ENCODE data around the gene RBM33.

The RBM33 gene

DNA sequence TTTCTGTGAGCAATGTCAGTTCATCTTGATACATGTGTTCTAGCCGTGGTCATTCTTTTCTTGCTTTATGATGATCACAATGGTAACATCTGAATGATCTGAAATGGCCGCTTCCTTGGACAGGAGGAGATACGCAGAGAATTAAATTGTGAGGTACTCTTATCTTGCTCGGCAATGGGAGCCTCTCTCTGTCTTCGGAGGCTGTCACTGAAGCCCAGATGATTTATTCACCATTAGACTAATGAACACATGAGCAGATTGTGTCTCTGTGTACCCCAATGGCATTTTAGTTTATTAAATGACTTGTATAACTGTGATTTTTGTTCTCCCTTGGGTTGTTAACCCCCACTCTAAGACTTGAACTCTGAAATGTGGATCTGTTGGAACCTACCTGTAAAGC lies 38.6 kb downstream of the RBM33 start:
- DNase-seq (no peak), ATAC-seq (ENCODE audit: insufficient read depth, low read depth) (no peak)
- no peak overlapping the region for H3K4me3 ChIP-seq (ENCODE audit: low read depth in 1 of 2, low read length in 2 of 2)
- H3K4me1 ChIP-seq (ENCODE audit: insufficient read depth, low read length): no peaks in the 10 kb centered on the region
- TF ChIP-seq, protein P1, sequence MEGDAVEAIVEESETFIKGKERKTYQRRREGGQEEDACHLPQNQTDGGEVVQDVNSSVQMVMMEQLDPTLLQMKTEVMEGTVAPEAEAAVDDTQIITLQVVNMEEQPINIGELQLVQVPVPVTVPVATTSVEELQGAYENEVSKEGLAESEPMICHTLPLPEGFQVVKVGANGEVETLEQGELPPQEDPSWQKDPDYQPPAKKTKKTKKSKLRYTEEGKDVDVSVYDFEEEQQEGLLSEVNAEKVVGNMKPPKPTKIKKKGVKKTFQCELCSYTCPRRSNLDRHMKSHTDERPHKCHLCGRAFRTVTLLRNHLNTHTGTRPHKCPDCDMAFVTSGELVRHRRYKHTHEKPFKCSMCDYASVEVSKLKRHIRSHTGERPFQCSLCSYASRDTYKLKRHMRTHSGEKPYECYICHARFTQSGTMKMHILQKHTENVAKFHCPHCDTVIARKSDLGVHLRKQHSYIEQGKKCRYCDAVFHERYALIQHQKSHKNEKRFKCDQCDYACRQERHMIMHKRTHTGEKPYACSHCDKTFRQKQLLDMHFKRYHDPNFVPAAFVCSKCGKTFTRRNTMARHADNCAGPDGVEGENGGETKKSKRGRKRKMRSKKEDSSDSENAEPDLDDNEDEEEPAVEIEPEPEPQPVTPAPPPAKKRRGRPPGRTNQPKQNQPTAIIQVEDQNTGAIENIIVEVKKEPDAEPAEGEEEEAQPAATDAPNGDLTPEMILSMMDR (IDR thresholded peaks at IDR 0.05; ENCODE audit: borderline replicate concordance, extremely low read depth, low read length, poor library complexity, severe bottlenecking): no peak
- TF ChIP-seq EZH2 (IDR thresholded peaks at IDR 0.05; ENCODE audit: borderline replicate concordance, low read depth, low read length, severe bottlenecking): no peak
- peaks cover 89% of the 10 kb centered on the region for H3K79me2 ChIP-seq (ENCODE audit: insufficient read depth, low read length)
- no peak overlapping the region for H3K27ac ChIP-seq (ENCODE audit: low read length)
- peaks cover 37% of the 10 kb centered on the region for H4K20me1 ChIP-seq (ENCODE audit: insufficient read depth, low read length)
- H3K4me2 ChIP-seq (ENCODE audit: insufficient read depth, low read length): no peak overlapping the region
- no peaks in the 10 kb centered on the region for H3K27me3 ChIP-seq (ENCODE audit: insufficient read depth, low read length, poor library complexity)
- H3K36me3 ChIP-seq (ENCODE audit: insufficient read depth, low read length): peaks cover 79% of the 10 kb centered on the region
- no peak overlapping the region for H2AFZ ChIP-seq (ENCODE audit: low read depth, low read length)
- H3K9ac ChIP-seq (ENCODE audit: low read depth, low read length): no peak overlapping the region
- no peaks in the 10 kb centered on the region for H3K9me3 ChIP-seq (ENCODE audit: insufficient read depth, low read length, severe bottlenecking)

DNA sequence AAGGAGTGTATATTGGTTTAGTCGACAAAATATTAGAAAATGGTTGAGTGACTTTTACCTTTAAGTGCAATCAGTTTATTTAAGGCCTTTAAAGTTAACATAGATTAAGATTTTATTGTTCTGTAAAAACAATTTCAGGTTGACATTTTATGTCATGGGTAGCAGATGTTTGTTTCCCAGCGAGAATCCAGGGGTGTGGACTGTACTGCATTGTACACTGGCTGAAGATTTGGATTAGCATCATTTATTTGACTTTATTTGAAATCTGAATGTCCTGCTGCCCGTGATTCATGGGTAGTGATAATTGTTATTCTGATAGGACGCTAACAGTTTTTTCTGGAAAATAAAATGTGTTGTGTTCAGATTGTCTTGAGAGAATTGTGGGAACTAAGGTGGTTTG lies 39.3 kb downstream of the RBM33 start:
- Histone ChIP-seq H3K4me2 (ENCODE audit: insufficient read depth, low read length) (no peak overlapping the region), H3K9me3 (ENCODE audit: insufficient read depth, low read length, severe bottlenecking) (no peaks in the 10 kb centered on the region), H3K36me3 (ENCODE audit: insufficient read depth, low read length) (peaks cover 73% of the 10 kb centered on the region), H3K79me2 (ENCODE audit: insufficient read depth, low read length) (peaks cover 88% of the 10 kb centered on the region), H2AFZ (ENCODE audit: low read depth, low read length) (no peak overlapping the region), H4K20me1 (ENCODE audit: insufficient read depth, low read length) (peaks cover 35% of the 10 kb centered on the region), H3K9ac (ENCODE audit: low read depth, low read length) (no peak overlapping the region), H3K27ac (ENCODE audit: low read length) (no peak overlapping the region), H3K27me3 (ENCODE audit: insufficient read depth, low read length, poor library complexity) (no peaks in the 10 kb centered on the region), H3K4me3 (ENCODE audit: low read depth in 1 of 2, low read length in 2 of 2) (no peak overlapping the region), H3K4me1 (ENCODE audit: insufficient read depth, low read length) (no peaks in the 10 kb centered on the region)
- DNase-seq (no peak), ATAC-seq (ENCODE audit: insufficient read depth, low read depth) (no peak)
- TF ChIP-seq, protein P1 (IDR thresholded peaks at IDR 0.05; ENCODE audit: borderline replicate concordance, extremely low read depth, low read length, poor library complexity, severe bottlenecking): no peak
- TF ChIP-seq EZH2 (IDR thresholded peaks at IDR 0.05; ENCODE audit: borderline replicate concordance, low read depth, low read length, severe bottlenecking): no peak

DNA sequence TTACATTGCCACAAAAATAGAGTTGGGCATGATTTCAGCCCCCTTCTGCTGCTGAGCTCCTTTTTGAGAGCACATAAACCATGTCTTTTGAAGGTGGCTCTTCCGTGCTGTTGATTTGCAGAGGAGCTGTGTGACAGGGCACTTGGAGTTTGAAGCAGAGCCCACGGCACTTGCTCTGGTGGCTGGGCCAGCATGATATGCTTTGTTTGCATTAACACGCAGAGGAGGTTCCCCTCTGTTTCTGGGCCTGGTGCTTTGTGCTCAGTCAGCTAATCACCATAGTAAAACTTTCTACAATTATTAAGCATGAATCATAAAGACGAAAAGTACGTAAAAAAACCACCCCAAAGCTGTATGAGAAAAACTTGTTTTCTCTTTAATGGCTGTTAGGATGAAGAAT lies 40.1 kb downstream of the RBM33 start:
- Histone ChIP-seq H3K4me2 (ENCODE audit: insufficient read depth, low read length) (no peak overlapping the region), H3K27me3 (ENCODE audit: insufficient read depth, low read length, poor library complexity) (no peaks in the 10 kb centered on the region), H3K36me3 (ENCODE audit: insufficient read depth, low read length) (peaks cover 65% of the 10 kb centered on the region), H3K9ac (ENCODE audit: low read depth, low read length) (no peak overlapping the region), H4K20me1 (ENCODE audit: insufficient read depth, low read length) (peaks cover 35% of the 10 kb centered on the region), H3K79me2 (ENCODE audit: insufficient read depth, low read length) (peaks cover 80% of the 10 kb centered on the region), H3K27ac (ENCODE audit: low read length) (no peak overlapping the region), H3K4me3 (ENCODE audit: low read depth in 1 of 2, low read length in 2 of 2) (no peak overlapping the region), H3K4me1 (ENCODE audit: insufficient read depth, low read length) (no peaks in the 10 kb centered on the region), H3K9me3 (ENCODE audit: insufficient read depth, low read length, severe bottlenecking) (no peaks in the 10 kb centered on the region), H2AFZ (ENCODE audit: low read depth, low read length) (no peak overlapping the region)
- ATAC-seq (ENCODE audit: insufficient read depth, low read depth): no peak
- no peak for DNase-seq
- no peak for TF ChIP-seq EZH2 (IDR thresholded peaks at IDR 0.05; ENCODE audit: borderline replicate concordance, low read depth, low read length, severe bottlenecking)
- TF ChIP-seq, protein P1 (IDR thresholded peaks at IDR 0.05; ENCODE audit: borderline replicate concordance, extremely low read depth, low read length, poor library complexity, severe bottlenecking): no peak
